Panc1 (cell line): ENCODE measurements around the gene ZNF335. TPM values are rescaled to one million over a fixed set of nuclear protein-coding genes. Genes with fewer than 3 reads are reported as not detected.

ENCODE experiments used
- ATAC-seq: fragments of 200-7000 bp; cut with Tn5 transposase; 2 replicates; pipeline ENCODE4 v1.9.1; 2020; ENCODE audit warnings: mild to moderate bottlenecking, moderate library complexity
- BruUV-seq: library from RNA; stranded (reverse); fragments of 400-500 nt; replicated peaks from 2 replicates; lab custom pipeline; 2021; lab: Mats Ljungman, UMichigan
- CTCF ChIA-PET: fragments of 300-600 bp; sonication (Branson Sonifier 250); formaldehyde crosslinking; loops from one replicate; lab custom pipeline; 2022; ENCODE audit warnings: antibody characterized with exemption; lab: Charles Lee
- POLR2A ChIA-PET: fragments of 300-600 bp; sonication (Branson Sonifier 250); formaldehyde crosslinking; loops from one replicate; lab custom pipeline; 2022; ENCODE audit warnings: antibody characterized with exemption; lab: Charles Lee
- DNase-seq: peaks from one replicate; pipeline ENCODE4 v3.0.0-alpha.2; 2010; ENCODE audit warnings: low read depth, low spot score
- H3K27ac ChIP-seq: 2 replicates; pipeline ENCODE4 v1.5.1; 2011; ENCODE audit warnings: mild to moderate bottlenecking, low read length, inconsistent platforms
- H3K27me3 ChIP-seq: fragments of 200-500 bp; sonication (Bioruptor generic); 2 replicates; pipeline ENCODE4 v1.6.0; 2014; ENCODE audit warnings: low read length, inconsistent platforms; ENCODE audit not compliant: control insufficient read depth, insufficient read depth
- H3K36me3 ChIP-seq: fragments of 200-500 bp; sonication (Bioruptor generic); 2 replicates; pipeline ENCODE4 v1.5.1; 2014; ENCODE audit warnings: inconsistent platforms, mild to moderate bottlenecking, low read length, moderate library complexity; ENCODE audit not compliant: control insufficient read depth, insufficient read depth
- H3K4me1 ChIP-seq: 2 replicates; pipeline ENCODE4 v1.5.1; 2011; ENCODE audit warnings: inconsistent platforms, mild to moderate bottlenecking, low read length, moderate library complexity; ENCODE audit not compliant: control insufficient read depth, insufficient read depth
- H3K4me3 ChIP-seq, 2 experiments: 2 replicates each; pipeline ENCODE4 v1.5.1; 2011 to 2012; ENCODE audit warnings: low read depth in 2 of 2, low read length in 2 of 2, mild to moderate bottlenecking in 2 of 2, inconsistent platforms in 1 of 2, moderate library complexity in 1 of 2
- H3K9me3 ChIP-seq: fragments of 200-500 bp; sonication (Bioruptor generic); 2 replicates; pipeline ENCODE4 v1.5.1; 2014; ENCODE audit warnings: low read depth, mild to moderate bottlenecking, inconsistent platforms, low read length, moderate library complexity; ENCODE audit not compliant: control insufficient read depth, insufficient read depth
- CTCF ChIP-seq: fragments of 450-650 bp; IDR thresholded peaks from 2 replicates; pipeline ENCODE4 v1.5.1; 2017; ENCODE audit warnings: mild to moderate bottlenecking
- POLR2AphosphoS5 ChIP-seq: IDR thresholded peaks from 2 replicates; pipeline ENCODE4 v1.6.1; 2012; ENCODE audit warnings: mild to moderate bottlenecking, low read depth, low read length, moderate library complexity
- REST ChIP-seq, 2 experiments: IDR thresholded peaks; 2 replicates each; pipeline ENCODE4 v1.6.1; 2011 to 2012; ENCODE audit warnings: low read depth in 2 of 2, control low read depth in 1 of 2, low read length in 1 of 2, mild to moderate bottlenecking in 1 of 2, moderate library complexity in 1 of 2; ENCODE audit not compliant: insufficient read depth in 1 of 2
- SIN3A ChIP-seq: IDR thresholded peaks from 2 replicates; pipeline ENCODE4 v1.6.1; 2012; ENCODE audit warnings: low read depth, mild to moderate bottlenecking, low read length, moderate library complexity, borderline replicate concordance; ENCODE audit not compliant: insufficient read depth
- TCF7L2 ChIP-seq: IDR thresholded peaks from 2 replicates; pipeline ENCODE4 v1.6.1; 2011; ENCODE audit warnings: mild to moderate bottlenecking, low read depth, low read length, inconsistent platforms
- in situ Hi-C: cut with HindIII; loops from 2 replicates; pipeline ENCODE4 v1.10.0; 2016; ENCODE audit warnings: low sequenced_read_pairs, low pct_unique_long_range_greater_than_20kb
- intact Hi-C: fragments of 100-400 bp; cut with micrococcal nuclease; formaldehyde crosslinking; loops from one replicate; pipeline ENCODE4 v1.10.0; 2022; ENCODE audit not compliant: unreplicated experiment
- total RNA-seq: library from RNA; stranded (reverse); gene quantifications from one replicate; pipeline ENCODE4 v1.2.1, GENCODE V29; 2021; ENCODE audit not compliant: unreplicated experiment

Gene ZNF335
- total RNA-seq, 1 experiment from 2014 or later, result 31.1 TPM

GRCh38 chr20:45951925-45952834 lies 19.8 kb downstream of the ZNF335 start:
- peaks cover 4% of the 10 kb centered on the region for H3K36me3 ChIP-seq
- in situ Hi-C loops, result no loop called here
- ChIA-PET POLR2A (no interaction called here), CTCF (no interaction called here)
- TF ChIP-seq SIN3A, result no peak
- TF ChIP-seq POLR2AphosphoS5, result no peak
- no peak for TF ChIP-seq CTCF
- TF ChIP-seq REST (IDR thresholded peaks at IDR 0.05; ENCODE audit: insufficient read depth in 1 of 2, low read depth in 2 of 2, low read length in 1 of 2), result no peak
- no peak for TF ChIP-seq TCF7L2
- ATAC-seq (no peak), DNase-seq (no peak)
- no peaks in the 10 kb centered on the region for H3K27me3 ChIP-seq
- H3K27ac ChIP-seq, result no peak overlapping the region
- intact Hi-C loops, result no loop called here
- no peak overlapping the region for H3K4me3 ChIP-seq
- BruUV-seq, result no TSS peak
- H3K9me3 ChIP-seq, result no peaks in the 10 kb centered on the region
- no peaks in the 10 kb centered on the region for H3K4me1 ChIP-seq

GRCh38 chr20:45950330-45950646 lies 21.7 kb downstream of the ZNF335 start:
- ChIA-PET POLR2A (interaction anchor here (0.7 kb wide), 1 partner anchor 15 kb away, joined by 3 read pairs; the partner anchor contains the start of gene PCIF1), CTCF (no interaction called here)
- in situ Hi-C loops, result no loop called here
- TF ChIP-seq TCF7L2 (no peak), POLR2AphosphoS5 (no peak), CTCF (no peak), SIN3A (no peak), REST (IDR thresholded peaks at IDR 0.05; ENCODE audit: insufficient read depth in 1 of 2, low read depth in 2 of 2, low read length in 1 of 2) (no peak)
- H3K27ac ChIP-seq, result no peak overlapping the region
- DNase-seq (no peak), ATAC-seq (no peak)
- H3K36me3 ChIP-seq, result peaks cover 5% of the 10 kb centered on the region
- BruUV-seq, result no TSS peak
- H3K4me1 ChIP-seq, result no peaks in the 10 kb centered on the region
- intact Hi-C loops, result no loop called here
- H3K27me3 ChIP-seq, result no peaks in the 10 kb centered on the region
- H3K4me3 ChIP-seq, result no peak overlapping the region
- no peaks in the 10 kb centered on the region for H3K9me3 ChIP-seq
